IMR-90 (cell line): ENCODE measurements around the gene WDR91. TPM values are rescaled to one million over a fixed set of nuclear protein-coding genes. Genes with fewer than 3 reads are reported as not detected.

ENCODE experiments used
- ATAC-seq: fragments of 200-7000 bp; cut with Tn5 transposase; 2 replicates; pipeline ENCODE4 v1.9.1; 2020; ENCODE audit warnings: low read depth, mild to moderate bottlenecking, moderate library complexity
- BruUV-seq: library from RNA; stranded (reverse); fragments of 400-500 nt; replicated peaks from 2 replicates; lab custom pipeline; 2021; lab: Mats Ljungman, UMichigan
- CTCF ChIA-PET: fragments of 300-600 bp; formaldehyde crosslinking; extraction: SDS; loops from one replicate; lab custom pipeline; 2021; ENCODE audit warnings: antibody characterized with exemption; lab: Yijun Ruan, JAX
- POLR2A ChIA-PET: fragments of 300-600 bp; sonication (Branson Sonifier 250); formaldehyde crosslinking; loops from one replicate; lab custom pipeline; 2022; ENCODE audit warnings: antibody characterized with exemption; ENCODE audit not compliant: unreplicated experiment; lab: Charles Lee
- DNase-seq: peaks from one replicate; pipeline ENCODE4 v3.0.0; 2013
- H2AFZ ChIP-seq: replicated peaks from 2 replicates; pipeline ENCODE3; 2013; ENCODE audit warnings: low read length, mild to moderate bottlenecking; ENCODE audit not compliant: poor library complexity
- H2AK5ac ChIP-seq: 2 replicates; pipeline ENCODE4 v1.6.1; 2013; ENCODE audit warnings: low read depth, low read length, inconsistent platforms
- H2AK9ac ChIP-seq: replicated peaks from 2 replicates; pipeline ENCODE3; 2013; ENCODE audit warnings: mild to moderate bottlenecking, low read depth, low read length, moderate library complexity; ENCODE audit not compliant: poor library complexity
- H2BK120ac ChIP-seq: 2 replicates; pipeline ENCODE4 v1.6.1; 2013; ENCODE audit warnings: low read depth, low read length, inconsistent platforms
- H2BK15ac ChIP-seq: 3 replicates; pipeline ENCODE4 v1.6.1; 2013; ENCODE audit warnings: low read depth, low read length, inconsistent platforms
- H2BK20ac ChIP-seq: 2 replicates; pipeline ENCODE4 v1.6.1; 2013; ENCODE audit warnings: low read depth, mild to moderate bottlenecking, inconsistent platforms, low read length, moderate library complexity
- H2BK5ac ChIP-seq: 2 replicates; pipeline ENCODE4 v1.6.1; 2013; ENCODE audit warnings: mild to moderate bottlenecking, low read depth, low read length, inconsistent platforms; ENCODE audit not compliant: poor library complexity, severe bottlenecking
- H3K14ac ChIP-seq: replicated peaks from 2 replicates; pipeline ENCODE4 v1.6.1; 2013; ENCODE audit warnings: low read depth, low read length, inconsistent platforms
- H3K18ac ChIP-seq: 2 replicates; pipeline ENCODE4 v1.6.1; 2013; ENCODE audit warnings: low read depth, low read length, control low read depth
- H3K23ac ChIP-seq: 2 replicates; pipeline ENCODE4 v1.6.1; 2013; ENCODE audit warnings: low read depth, low read length, inconsistent platforms
- H3K27ac ChIP-seq: 2 replicates; pipeline ENCODE4 v1.5.1; 2013; ENCODE audit warnings: mild to moderate bottlenecking, control low read depth, low read length; ENCODE audit not compliant: insufficient read depth
- H3K27me3 ChIP-seq: 2 replicates; pipeline ENCODE4 v1.6.1; 2013; ENCODE audit warnings: low read length; ENCODE audit not compliant: control insufficient read depth, insufficient read depth
- H3K36me3 ChIP-seq: 2 replicates; pipeline ENCODE4 v1.6.1; 2013; ENCODE audit warnings: low read length, mixed read lengths; ENCODE audit not compliant: control insufficient read depth, insufficient read depth
- H3K4ac ChIP-seq: 2 replicates; pipeline ENCODE4 v1.6.1; 2013; ENCODE audit warnings: low read depth, low read length, inconsistent platforms
- H3K4me1 ChIP-seq: 2 replicates; pipeline ENCODE4 v1.6.1; 2013; ENCODE audit warnings: low read length, mixed read lengths; ENCODE audit not compliant: control insufficient read depth, insufficient read depth
- H3K4me2 ChIP-seq: 2 replicates; pipeline ENCODE4 v1.6.1; 2013; ENCODE audit warnings: low read depth, mild to moderate bottlenecking, control low read depth, low read length, moderate library complexity
- H3K4me3 ChIP-seq: 2 replicates; pipeline ENCODE4 v1.5.1; 2013; ENCODE audit warnings: low read depth, mild to moderate bottlenecking, control low read depth, low read length, moderate library complexity; ENCODE audit not compliant: insufficient read depth
- H3K56ac ChIP-seq: 2 replicates; pipeline ENCODE4 v1.6.1; 2013; ENCODE audit warnings: low read length, inconsistent platforms; ENCODE audit not compliant: insufficient read depth; ENCODE audit errors: extremely low read depth
- H3K79me1 ChIP-seq, 2 experiments: 2 replicates each; pipeline ENCODE4 v1.6.1; 2013; ENCODE audit warnings: low read length in 2 of 2, inconsistent platforms in 1 of 2, low read depth in 1 of 2
- H3K9ac ChIP-seq: 2 replicates; pipeline ENCODE4 v1.6.1; 2013; ENCODE audit warnings: low read depth, low read length, control low read depth
- H3K9me1 ChIP-seq: 2 replicates; pipeline ENCODE4 v1.6.1; 2013; ENCODE audit warnings: low read length, inconsistent platforms; ENCODE audit not compliant: insufficient read depth
- H3K9me3 ChIP-seq: 2 replicates; pipeline ENCODE4 v1.6.1; 2013; ENCODE audit warnings: low read length; ENCODE audit not compliant: control insufficient read depth, insufficient read depth
- H4K20me1 ChIP-seq: 2 replicates; pipeline ENCODE4 v1.6.1; 2013; ENCODE audit warnings: low read length, inconsistent platforms; ENCODE audit not compliant: insufficient read depth
- H4K5ac ChIP-seq: 2 replicates; pipeline ENCODE4 v1.6.1; 2013; ENCODE audit warnings: mild to moderate bottlenecking, low read depth, low read length, control low read depth
- H4K8ac ChIP-seq, 2 experiments: 2 replicates each; pipeline ENCODE4 v1.6.1; 2013; ENCODE audit warnings: low read depth in 2 of 2, low read length in 2 of 2, control low read depth in 1 of 2, inconsistent platforms in 1 of 2
- H4K91ac ChIP-seq: 2 replicates; pipeline ENCODE4 v1.6.1; 2013; ENCODE audit warnings: low read depth, low read length, inconsistent platforms; ENCODE audit not compliant: insufficient read depth
- MAFK ChIP-seq: IDR thresholded peaks from 2 replicates; pipeline ENCODE4 v1.6.1; 2012; ENCODE audit warnings: low read depth, low read length, improper control_type of control experiment
- WGBS, 2 experiments: methylation state at CpG; one replicate each; pipeline versions ENCODE4 v1.1.5 to v1.1.7; 2013; ENCODE audit warnings: missing lambda C conversion rate in 2 of 2; ENCODE audit not compliant: insufficient read length in 1 of 2; ENCODE audit errors: extremely low coverage in 2 of 2; 5-methylcytosine and 5-hydroxymethylcytosine counted together
- dilution Hi-C: fragments of 300-500 bp; cut with HindIII; formaldehyde crosslinking; loops from one replicate; pipeline ENCODE4 v1.14.3; 2018; ENCODE audit warnings: low sequenced_read_pairs; ENCODE audit not compliant: unreplicated experiment
- in situ Hi-C: fragments of 300-500 bp; cut with MboI; formaldehyde crosslinking; loops from 3 replicates; pipeline ENCODE4 v1.14.3; 2019; ENCODE audit warnings: low sequenced_read_pairs, inconsistent platforms, mixed read lengths
- intact Hi-C: fragments of 100-400 bp; cut with micrococcal nuclease; formaldehyde crosslinking; loops from 2 replicates; pipeline ENCODE4 v1.10.0; 2022
- polyA plus RNA-seq, 3 experiments: library from polyadenylated mRNA; depleted of rRNA; stranded (reverse); fragments of >200 nt; gene quantifications; 2 replicates each; pipeline ENCODE4 v1.2.3, GENCODE V29; 2012; ENCODE audit warnings: low replicate concordance in 1 of 3
- total RNA-seq: library from RNA; depleted of rRNA; stranded (reverse); fragments of >200 nt; gene quantifications from 2 replicates; pipeline ENCODE4 v1.2.3, GENCODE V29; 2012
- TF ChIP-seq, protein P1 (sequence below): fragments of 150-350 bp; IDR thresholded peaks from 2 replicates; pipeline ENCODE4 v1.6.1; 2017; ENCODE audit warnings: mild to moderate bottlenecking, antibody characterized with exemption, low read length, low read depth

The WDR91 gene
- total and polyA plus RNA-seq, 2 of the 4 experiments (the other 2 are of a cell fraction) = 5.2 to 10.3 TPM

DNA sequence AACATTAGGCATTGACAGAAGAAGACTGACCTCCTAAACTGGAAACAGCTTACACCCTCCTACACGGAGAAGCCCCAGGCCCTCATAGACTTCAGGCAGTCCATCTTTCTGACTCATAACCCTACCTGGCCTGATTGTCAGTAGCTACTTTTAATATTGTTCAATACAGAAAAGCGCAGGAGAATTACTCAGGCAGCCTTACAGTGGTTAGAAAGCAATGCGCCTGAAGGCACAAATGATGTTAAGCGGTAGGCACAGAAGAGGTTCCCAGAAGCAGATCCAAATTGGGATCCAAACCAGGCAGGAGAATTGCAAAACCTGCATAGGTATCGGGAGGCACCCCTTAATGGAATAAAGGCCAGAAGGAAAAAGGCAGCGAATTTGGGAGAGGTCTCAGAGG lies 35.4 kb downstream of the WDR91 start:
- Histone ChIP-seq H3K79me1 (no peaks in the 10 kb centered on the region), H3K23ac (no peak overlapping the region), H4K8ac (no peak overlapping the region), H2AFZ (no peak overlapping the region), H4K20me1 (no peaks in the 10 kb centered on the region), H3K4me1 (no peaks in the 10 kb centered on the region), H3K27ac (no peak overlapping the region), H2AK9ac (no peak overlapping the region), H2BK120ac (no peak overlapping the region), H3K4me2 (no peak overlapping the region), H4K91ac (no peak overlapping the region), H3K4me3 (no peak overlapping the region), H3K4ac (no peak overlapping the region), H2AK5ac (no peak overlapping the region), H3K27me3 (no peaks in the 10 kb centered on the region), H2BK20ac (no peak overlapping the region), H3K14ac (no peak overlapping the region), H3K36me3 (0 out of 2 replicates have a peak, but pooled peaks cover 2% of the 10 kb centered on the region), H2BK15ac (no peak overlapping the region), H3K9ac (no peak overlapping the region), H3K9me3 (peaks cover 16% of the 10 kb centered on the region), H3K9me1 (no peaks in the 10 kb centered on the region), H4K5ac (no peak overlapping the region), H3K18ac (no peak overlapping the region), H2BK5ac (no peak overlapping the region), H3K56ac (no peak overlapping the region)
- dilution Hi-C loops = no loop called here
- ChIA-PET CTCF (no interaction called here), POLR2A (no interaction called here)
- DNase-seq (no peak), ATAC-seq (no peak)
- TF ChIP-seq, protein P1, sequence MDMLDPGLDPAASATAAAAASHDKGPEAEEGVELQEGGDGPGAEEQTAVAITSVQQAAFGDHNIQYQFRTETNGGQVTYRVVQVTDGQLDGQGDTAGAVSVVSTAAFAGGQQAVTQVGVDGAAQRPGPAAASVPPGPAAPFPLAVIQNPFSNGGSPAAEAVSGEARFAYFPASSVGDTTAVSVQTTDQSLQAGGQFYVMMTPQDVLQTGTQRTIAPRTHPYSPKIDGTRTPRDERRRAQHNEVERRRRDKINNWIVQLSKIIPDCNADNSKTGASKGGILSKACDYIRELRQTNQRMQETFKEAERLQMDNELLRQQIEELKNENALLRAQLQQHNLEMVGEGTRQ = no peak
- no peak for TF ChIP-seq MAFK
- intact Hi-C loops = no loop called here
- BruUV-seq = no TSS peak
- in situ Hi-C loops = no loop called here
- 82% methylated on average over 4 of the region's 6 CpGs; no CpG with 5 or more reads in 1 of the 2 experiments for WGBS, 2 experiments
